Fibroblast of the aortic adventitia (primary cell): ENCODE results near the gene NKD2. TPM values are rescaled to one million over a fixed set of nuclear protein-coding genes. Genes with fewer than 3 reads are reported as not detected.

Experiments used
- DNase-seq: peaks from one replicate; pipeline ENCODE4 v3.0.0-alpha.2; 2010; ENCODE audit warnings: low read depth
- H3K4me3 ChIP-seq: 2 replicates; pipeline ENCODE4 v1.5.1; 2011; ENCODE audit warnings: low read depth, mild to moderate bottlenecking, control low read depth, low read length, moderate library complexity
- total RNA-seq: library from RNA; depleted of rRNA; stranded (reverse); fragments of >200 nt; gene quantifications from 2 replicates; pipeline ENCODE4 v1.2.3, GENCODE V29; 2012; ENCODE audit warnings: low replicate concordance
- TF ChIP-seq, protein P1 (sequence below): IDR thresholded peaks from 2 replicates; pipeline ENCODE4 v1.5.1; 2011; ENCODE audit warnings: mild to moderate bottlenecking, low read length, control low read depth, inconsistent platforms; ENCODE audit not compliant: insufficient read depth

Gene NKD2
- total RNA-seq, 1 donor = 0.81 TPM

DNA sequence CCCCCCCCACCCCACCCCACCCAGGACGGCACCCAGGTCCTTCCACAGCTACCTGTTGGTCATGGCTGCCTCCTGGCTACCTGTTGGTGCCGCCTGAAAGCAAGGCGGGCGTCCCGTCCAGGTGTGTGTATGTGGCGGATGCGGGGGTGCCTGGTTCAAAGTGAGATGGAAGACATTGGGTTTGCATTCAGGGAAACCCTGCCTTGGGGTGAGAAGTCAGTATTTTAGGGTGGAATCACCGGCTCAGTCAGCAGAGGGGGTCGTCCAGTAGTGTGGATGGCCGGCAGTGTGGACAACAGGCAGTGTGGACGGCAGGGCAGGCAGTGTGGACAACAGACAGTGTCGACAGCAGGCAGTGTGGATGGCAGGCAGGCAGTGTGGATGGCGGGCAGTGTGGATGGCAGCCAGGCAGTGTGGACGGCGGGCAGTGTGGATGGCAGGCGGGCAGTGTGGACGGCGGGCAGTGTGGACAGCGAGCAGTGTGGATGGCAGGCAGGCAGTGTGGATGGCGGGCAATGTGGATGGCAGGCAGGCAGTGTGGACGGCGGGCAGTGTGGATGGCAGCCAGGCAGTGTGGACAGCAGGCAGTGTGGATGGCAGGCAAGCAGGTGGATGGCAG lies 28.0 kb downstream of the NKD2 start:
- TF ChIP-seq, protein P1, sequence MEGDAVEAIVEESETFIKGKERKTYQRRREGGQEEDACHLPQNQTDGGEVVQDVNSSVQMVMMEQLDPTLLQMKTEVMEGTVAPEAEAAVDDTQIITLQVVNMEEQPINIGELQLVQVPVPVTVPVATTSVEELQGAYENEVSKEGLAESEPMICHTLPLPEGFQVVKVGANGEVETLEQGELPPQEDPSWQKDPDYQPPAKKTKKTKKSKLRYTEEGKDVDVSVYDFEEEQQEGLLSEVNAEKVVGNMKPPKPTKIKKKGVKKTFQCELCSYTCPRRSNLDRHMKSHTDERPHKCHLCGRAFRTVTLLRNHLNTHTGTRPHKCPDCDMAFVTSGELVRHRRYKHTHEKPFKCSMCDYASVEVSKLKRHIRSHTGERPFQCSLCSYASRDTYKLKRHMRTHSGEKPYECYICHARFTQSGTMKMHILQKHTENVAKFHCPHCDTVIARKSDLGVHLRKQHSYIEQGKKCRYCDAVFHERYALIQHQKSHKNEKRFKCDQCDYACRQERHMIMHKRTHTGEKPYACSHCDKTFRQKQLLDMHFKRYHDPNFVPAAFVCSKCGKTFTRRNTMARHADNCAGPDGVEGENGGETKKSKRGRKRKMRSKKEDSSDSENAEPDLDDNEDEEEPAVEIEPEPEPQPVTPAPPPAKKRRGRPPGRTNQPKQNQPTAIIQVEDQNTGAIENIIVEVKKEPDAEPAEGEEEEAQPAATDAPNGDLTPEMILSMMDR = no peak
- H3K4me3 ChIP-seq = no peak overlapping the region
- DNase-seq = no peak

DNA sequence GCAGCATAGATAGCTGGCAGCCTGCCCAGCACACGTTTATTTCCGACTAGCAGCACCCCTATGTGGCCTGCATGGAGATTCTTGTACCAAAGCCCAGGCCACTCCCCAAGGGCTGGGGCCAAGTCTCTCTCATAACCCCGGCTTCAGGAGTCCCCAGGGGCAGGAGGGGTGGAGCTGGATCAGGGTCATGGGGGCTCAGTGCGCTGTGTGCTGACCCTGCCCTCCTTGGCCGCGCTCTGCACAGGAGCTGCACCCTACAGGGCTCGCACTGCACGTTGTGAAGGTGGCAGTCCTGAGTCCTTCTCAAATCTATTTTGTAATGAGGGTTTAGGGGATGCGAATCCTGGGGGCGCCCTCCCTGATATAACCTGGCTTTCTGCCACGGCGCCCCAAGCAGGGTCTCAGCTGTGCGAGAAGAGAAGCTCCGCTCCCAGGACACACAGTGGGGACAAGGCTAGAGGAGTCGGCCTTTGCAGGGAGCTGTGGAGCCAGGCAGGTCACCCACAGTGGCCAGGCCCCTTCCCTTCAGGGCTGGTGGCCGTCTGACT lies 28.6 kb downstream of the NKD2 start:
- H3K4me3 ChIP-seq = no peak overlapping the region
- TF ChIP-seq, protein P1 = no peak
- no peak for DNase-seq

DNA sequence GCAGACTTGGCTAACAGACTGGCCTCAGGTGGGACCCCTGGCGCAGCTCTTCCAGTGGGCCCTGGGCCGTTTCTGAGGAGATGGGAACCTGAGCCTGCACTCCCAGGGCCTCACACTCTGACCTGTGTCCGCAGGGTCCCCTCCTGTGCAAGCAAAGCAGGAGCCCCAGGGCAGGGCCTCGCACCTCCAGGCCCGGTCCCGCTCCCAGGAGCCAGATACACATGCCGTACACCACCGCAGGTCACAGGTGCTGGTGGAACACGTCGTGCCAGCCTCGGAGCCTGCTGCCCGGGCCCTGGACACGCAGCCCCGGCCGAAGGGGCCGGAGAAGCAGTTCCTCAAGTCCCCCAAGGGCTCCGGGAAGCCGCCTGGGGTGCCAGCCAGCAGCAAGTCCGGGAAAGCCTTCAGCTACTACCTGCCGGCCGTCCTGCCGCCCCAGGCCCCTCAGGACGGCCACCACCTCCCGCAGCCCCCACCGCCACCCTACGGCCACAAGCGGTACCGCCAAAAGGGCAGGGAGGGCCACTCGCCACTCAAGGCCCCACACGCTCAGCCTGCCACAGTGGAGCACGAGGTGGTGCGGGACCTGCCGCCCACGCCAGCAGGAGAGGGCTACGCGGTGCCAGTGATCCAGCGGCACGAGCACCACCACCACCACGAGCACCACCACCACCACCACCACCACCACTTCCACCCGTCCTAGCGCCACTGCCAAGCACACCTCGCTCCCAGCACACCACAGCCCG lies 29.2 kb downstream of the NKD2 start:
- TF ChIP-seq, protein P1 = no peak
- no peak for DNase-seq

DNA sequence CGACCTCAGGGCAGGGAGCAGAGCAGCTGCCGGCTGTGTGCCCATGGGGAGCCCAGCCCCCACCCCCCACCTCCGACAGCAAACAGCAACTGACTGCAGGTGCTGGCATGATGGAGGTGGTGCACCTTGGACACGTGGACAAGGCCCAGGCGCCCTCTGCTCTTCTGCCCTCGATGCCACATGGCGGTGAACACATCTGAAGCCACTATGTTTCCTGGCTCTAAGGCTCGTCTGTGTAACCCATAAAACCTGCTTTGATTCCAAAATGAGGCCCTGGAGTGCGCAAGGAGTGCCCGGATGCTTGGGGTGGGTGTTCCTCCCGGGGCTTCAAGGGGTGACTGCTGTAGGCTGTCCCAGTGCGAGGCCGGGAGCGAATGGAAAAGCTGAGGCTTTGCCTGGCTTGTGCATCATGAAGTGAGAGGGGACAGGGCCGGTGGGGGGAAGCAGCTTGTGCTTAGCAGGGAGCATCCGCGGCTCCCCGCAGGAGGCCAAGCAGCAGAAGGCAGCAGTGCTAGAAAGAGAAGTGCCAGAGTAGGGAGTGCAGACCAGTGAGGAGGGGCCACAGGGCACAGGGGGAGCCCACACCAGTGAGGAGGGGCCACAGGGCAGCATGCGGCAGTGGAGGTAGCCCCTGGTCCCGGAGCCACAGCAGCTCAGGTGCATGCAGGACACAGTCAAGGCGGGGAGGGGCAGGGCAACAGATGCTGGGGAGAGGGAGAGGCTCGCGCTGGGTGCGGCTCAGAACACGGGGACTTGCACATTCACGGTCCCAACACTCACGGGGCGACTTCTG lies 30.0 kb downstream of the NKD2 start:
- DNase-seq = no peak
- TF ChIP-seq, protein P1 = no peak
- H3K4me3 ChIP-seq = no peak overlapping the region

More for the DNA sequence above, 29.2 kb downstream of the NKD2 start:
- no peak overlapping the region for H3K4me3 ChIP-seq

DNA sequence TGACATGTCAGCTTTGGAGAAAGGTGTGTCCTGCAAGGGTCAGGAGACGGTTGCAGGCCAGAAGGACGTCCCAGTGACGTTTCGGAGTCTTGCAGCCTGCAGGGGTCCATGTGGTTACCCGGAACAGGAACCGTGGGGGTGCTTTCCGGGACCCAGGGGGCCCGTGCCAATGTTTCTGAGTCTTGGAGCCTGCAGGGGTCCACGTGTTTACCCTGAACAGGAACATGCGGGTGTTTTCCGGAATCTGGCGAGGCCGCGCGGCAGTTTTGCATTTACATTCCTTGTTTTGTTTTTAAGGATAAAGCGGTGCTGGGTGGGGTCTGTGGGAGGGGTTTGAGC lies 30.6 kb downstream of the NKD2 start:
- no peak overlapping the region for H3K4me3 ChIP-seq
- TF ChIP-seq, protein P1 = no peak
- DNase-seq = no peak

DNA sequence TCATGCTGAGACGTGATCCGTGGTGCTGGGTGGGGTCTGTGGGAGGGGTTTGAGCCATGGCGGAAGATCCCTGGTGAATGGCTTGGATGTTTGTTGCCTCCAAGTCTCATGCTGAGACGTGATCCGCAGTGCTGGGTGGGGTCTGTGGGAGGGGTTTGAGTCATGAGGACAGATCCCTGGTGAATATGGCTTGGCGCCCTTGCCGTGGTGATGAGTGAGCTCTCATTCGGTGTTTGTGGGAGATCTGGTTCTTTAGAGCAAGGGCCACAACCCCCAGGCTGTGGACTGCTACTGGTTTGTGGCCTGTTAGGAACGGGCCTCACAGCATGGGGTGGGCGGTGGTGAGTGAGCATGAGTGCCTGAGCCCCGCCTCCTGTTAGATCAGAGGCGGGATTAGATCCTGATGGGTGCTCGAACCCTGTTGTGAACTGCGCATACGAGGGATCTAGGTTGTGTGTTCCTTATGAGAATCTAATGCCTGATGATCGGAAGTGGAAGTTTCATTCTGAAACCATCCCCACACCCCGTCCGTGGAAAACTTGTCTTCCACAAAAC lies 31.2 kb downstream of the NKD2 start:
- TF ChIP-seq, protein P1 = no peak
- DNase-seq = no peak
- no peak overlapping the region for H3K4me3 ChIP-seq
